Measurements from ENCODE around the gene RGS12.

- no peak for TF ChIP-seq CTCF (IDR thresholded peaks at IDR 0.05)
- TF ChIP-seq POLR2A (IDR thresholded peaks at IDR 0.05) = no peak
Observed at GRCh38 chr4:3339577-3339976, 46.8 kb downstream of the RGS12 start.

Data from thyroid gland (tissue), 4 donors.